K562 (cell line): ENCODE results near the gene CRKL. TPM values are rescaled to one million over a fixed set of nuclear protein-coding genes. Genes with fewer than 3 reads are reported as not detected.

Experiments used
- CBX8 ChIP-seq: fragments of 200-600 bp; sonication (generic); IDR thresholded peaks from 2 replicates; pipeline ENCODE4 v1.6.1; 2012; ENCODE audit warnings: borderline replicate concordance, mixed run types, low read depth, mild to moderate bottlenecking, moderate library complexity, mixed read lengths, low read length, control low read depth, inconsistent platforms; ENCODE audit not compliant: poor library complexity, severe bottlenecking; ENCODE audit errors: extremely low read depth
- CHD2 ChIP-seq: IDR thresholded peaks from 2 replicates; pipeline ENCODE4 v1.6.1; 2011; ENCODE audit warnings: low read depth, low read length
- GABPB2 ChIP-seq: fragments of 250-450 bp; sonication (Bioruptor Pico); conservative IDR thresholded peaks from 2 replicates; pipeline ENCODE4 v1.5.1; 2021; ENCODE audit warnings: mild to moderate bottlenecking
- GATAD2B ChIP-seq: fragments of 450-650 bp; IDR thresholded peaks from 2 replicates; pipeline ENCODE4 v1.6.1; 2017; ENCODE audit warnings: mild to moderate bottlenecking, borderline replicate concordance
- MAFF ChIP-seq: IDR thresholded peaks from 2 replicates; pipeline ENCODE4 v1.6.1; 2012; ENCODE audit warnings: low read length, improper control_type of control experiment
- NCOR1 ChIP-seq: fragments of 450-650 bp; IDR thresholded peaks from 2 replicates; pipeline ENCODE4 v1.6.1; 2016; ENCODE audit warnings: mild to moderate bottlenecking, moderate library complexity
- PHF8 ChIP-seq: fragments of 200-600 bp; sonication (generic); IDR thresholded peaks from 2 replicates; pipeline ENCODE4 v1.6.1; 2012; ENCODE audit warnings: mixed run types, mild to moderate bottlenecking, inconsistent platforms, low read length, moderate library complexity, borderline replicate concordance
- POLR3A ChIP-seq: IDR thresholded peaks from 2 replicates; pipeline ENCODE4 v1.6.1; 2011; ENCODE audit warnings: borderline replicate concordance, mild to moderate bottlenecking, moderate library complexity; ENCODE audit not compliant: insufficient read length, insufficient read depth; ENCODE audit errors: extremely low read depth
- RFX7 ChIP-seq: fragments of 250-450 bp; sonication (Bioruptor Pico); IDR thresholded peaks from 2 replicates; pipeline ENCODE4 v1.5.1; 2021; ENCODE audit warnings: mild to moderate bottlenecking
- SIN3A ChIP-seq, 2 experiments: fragments of 150-350 bp in 1 of 2; IDR thresholded peaks; 2 replicates each; pipeline ENCODE4 v1.6.1; 2011 to 2016; ENCODE audit warnings: borderline replicate concordance in 2 of 2, low read depth in 2 of 2, low read length in 2 of 2, mild to moderate bottlenecking in 2 of 2, moderate library complexity in 2 of 2; ENCODE audit not compliant: control insufficient read depth in 1 of 2
- THRAP3 ChIP-seq: fragments of 450-650 bp; IDR thresholded peaks from 2 replicates; pipeline ENCODE4 v1.6.1; 2016; ENCODE audit warnings: mild to moderate bottlenecking, inconsistent platforms, borderline replicate concordance
- ZFPM2 ChIP-seq: fragments of 250-450 bp; sonication (Bioruptor Pico); IDR thresholded peaks from 2 replicates; pipeline ENCODE4 v1.5.1; 2022; ENCODE audit warnings: mild to moderate bottlenecking
- ZNF133 ChIP-seq: fragments of 250-450 bp; sonication (Bioruptor Pico); IDR thresholded peaks from 2 replicates; pipeline ENCODE4 v1.4.0; 2020; ENCODE audit warnings: mild to moderate bottlenecking
- ZNF354B ChIP-seq: fragments of 250-450 bp; sonication (Bioruptor Pico); IDR thresholded peaks from 2 replicates; pipeline ENCODE4 v1.4.0; 2020
- polyA plus RNA-seq, 8 experiments: library from polyadenylated mRNA; depleted of rRNA in 4 of 8; stranded (reverse) in 5 of 8; unstranded in 3 of 8; fragments of >200 nt; fragmentation: Nextera tagmentation in 2 of 8; fragmentation: Illumina TruSeq in 1 of 8; extraction: Ambion mirVana in 2 of 8; extraction: Trizol in 1 of 8; gene quantifications; 2 replicates each; pipeline versions ENCODE4 v1.2.1 to v1.2.3, GENCODE V29; 2011 to 2014; ENCODE audit warnings: inconsistent platforms in 1 of 8, missing spikeins in 1 of 8
- total RNA-seq, 7 experiments: library from RNA; depleted of rRNA in 6 of 7; stranded (reverse); fragments of >200 nt in 6 of 7; fragmentation: Illumina TruSeq in 2 of 7; extraction: Trizol in 2 of 7; gene quantifications; 2 replicates each; pipeline versions ENCODE4 v1.2.1 to v1.2.3, GENCODE V29; 2011 to 2021; ENCODE audit warnings: low replicate concordance in 1 of 7
- TF ChIP-seq, protein P1 (sequence below), 2 experiments: fragments of 450-650 bp; IDR thresholded peaks; 2 replicates each; pipeline ENCODE4 v1.6.1; 2018; ENCODE audit warnings: mild to moderate bottlenecking in 2 of 2, low read depth in 1 of 2; ENCODE audit not compliant: partially characterized antibody in 2 of 2
- TF ChIP-seq, protein P2 (sequence below): fragments of 450-650 bp; formaldehyde crosslinking; IDR thresholded peaks from 2 replicates; pipeline ENCODE4 v1.4.0; 2022; ENCODE audit warnings: missing genetic modification characterization
- TF ChIP-seq, protein P3 (sequence below): fragments of 200-400 bp; formaldehyde crosslinking; IDR thresholded peaks from 2 replicates; pipeline ENCODE4 v1.6.1; 2017; ENCODE audit warnings: mild to moderate bottlenecking, low read depth, low read length, moderate library complexity
- TF ChIP-seq, protein P4 (sequence below): sonication (generic); formaldehyde crosslinking; IDR thresholded peaks from 2 replicates; pipeline ENCODE4 v1.8.0; 2023; ENCODE audit warnings: mild to moderate bottlenecking, missing genetic modification reagents

CRKL gene
- total and polyA plus RNA-seq, 9 of the 15 experiments (the other 6 are each of a cell fraction or from before 2014, with no cell fraction given): 100 to 263 (median 124) TPM

DNA sequence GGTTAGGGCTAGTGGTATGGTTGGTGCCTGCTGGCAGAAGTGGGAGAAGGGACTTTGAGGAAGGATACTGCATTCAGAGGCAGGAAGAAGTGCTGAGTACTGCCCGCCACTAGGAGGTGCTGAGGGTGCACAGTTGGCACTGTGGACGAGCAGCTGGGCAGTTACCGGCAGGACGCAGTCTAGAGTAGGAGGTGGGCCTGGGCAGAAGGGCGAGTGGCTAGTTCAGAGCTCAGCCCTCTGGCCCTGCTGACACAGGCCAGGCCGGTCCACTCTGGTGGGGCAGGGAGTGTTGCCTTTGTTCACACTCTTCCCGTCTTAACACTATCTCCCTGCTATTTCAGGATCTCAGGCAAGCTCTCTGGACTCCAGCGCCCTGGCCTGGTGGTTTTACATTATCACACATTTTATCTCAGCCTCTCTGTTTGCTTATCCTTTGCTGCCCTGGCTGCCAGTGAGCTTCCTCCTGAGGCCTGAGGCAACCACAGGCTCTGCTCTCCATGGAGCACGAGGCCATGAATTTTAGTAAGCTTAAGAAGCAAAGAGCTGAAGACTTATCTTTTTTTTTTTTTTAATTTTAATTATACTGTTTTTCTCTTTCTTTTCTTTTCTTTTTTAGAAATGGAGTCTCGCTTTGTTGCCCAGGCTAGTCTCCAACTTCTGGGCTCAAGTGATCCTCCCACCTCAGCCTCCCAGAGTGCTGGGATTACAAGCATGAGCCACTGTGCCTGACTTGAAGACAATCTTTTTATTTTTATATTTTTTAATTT is 31.5 kb upstream of the CRKL start (continued):
- no peak for TF ChIP-seq CBX8
- TF ChIP-seq ZNF133: 0 out of 2 replicates have a peak, but pooled peaks have one; percentile 1
- peak; percentile 89; the same call in 1 of the 2 replicates for TF ChIP-seq GABPB2
- TF ChIP-seq, protein P1, sequence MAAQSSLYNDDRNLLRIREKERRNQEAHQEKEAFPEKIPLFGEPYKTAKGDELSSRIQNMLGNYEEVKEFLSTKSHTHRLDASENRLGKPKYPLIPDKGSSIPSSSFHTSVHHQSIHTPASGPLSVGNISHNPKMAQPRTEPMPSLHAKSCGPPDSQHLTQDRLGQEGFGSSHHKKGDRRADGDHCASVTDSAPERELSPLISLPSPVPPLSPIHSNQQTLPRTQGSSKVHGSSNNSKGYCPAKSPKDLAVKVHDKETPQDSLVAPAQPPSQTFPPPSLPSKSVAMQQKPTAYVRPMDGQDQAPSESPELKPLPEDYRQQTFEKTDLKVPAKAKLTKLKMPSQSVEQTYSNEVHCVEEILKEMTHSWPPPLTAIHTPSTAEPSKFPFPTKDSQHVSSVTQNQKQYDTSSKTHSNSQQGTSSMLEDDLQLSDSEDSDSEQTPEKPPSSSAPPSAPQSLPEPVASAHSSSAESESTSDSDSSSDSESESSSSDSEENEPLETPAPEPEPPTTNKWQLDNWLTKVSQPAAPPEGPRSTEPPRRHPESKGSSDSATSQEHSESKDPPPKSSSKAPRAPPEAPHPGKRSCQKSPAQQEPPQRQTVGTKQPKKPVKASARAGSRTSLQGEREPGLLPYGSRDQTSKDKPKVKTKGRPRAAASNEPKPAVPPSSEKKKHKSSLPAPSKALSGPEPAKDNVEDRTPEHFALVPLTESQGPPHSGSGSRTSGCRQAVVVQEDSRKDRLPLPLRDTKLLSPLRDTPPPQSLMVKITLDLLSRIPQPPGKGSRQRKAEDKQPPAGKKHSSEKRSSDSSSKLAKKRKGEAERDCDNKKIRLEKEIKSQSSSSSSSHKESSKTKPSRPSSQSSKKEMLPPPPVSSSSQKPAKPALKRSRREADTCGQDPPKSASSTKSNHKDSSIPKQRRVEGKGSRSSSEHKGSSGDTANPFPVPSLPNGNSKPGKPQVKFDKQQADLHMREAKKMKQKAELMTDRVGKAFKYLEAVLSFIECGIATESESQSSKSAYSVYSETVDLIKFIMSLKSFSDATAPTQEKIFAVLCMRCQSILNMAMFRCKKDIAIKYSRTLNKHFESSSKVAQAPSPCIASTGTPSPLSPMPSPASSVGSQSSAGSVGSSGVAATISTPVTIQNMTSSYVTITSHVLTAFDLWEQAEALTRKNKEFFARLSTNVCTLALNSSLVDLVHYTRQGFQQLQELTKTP (IDR thresholded peaks at IDR 0.05; ENCODE audit: low read depth in 1 of 2, partially characterized antibody in 2 of 2): peak; percentile 86 to 90
- TF ChIP-seq MAFF: peak; percentile 39
- TF ChIP-seq, protein P2, sequence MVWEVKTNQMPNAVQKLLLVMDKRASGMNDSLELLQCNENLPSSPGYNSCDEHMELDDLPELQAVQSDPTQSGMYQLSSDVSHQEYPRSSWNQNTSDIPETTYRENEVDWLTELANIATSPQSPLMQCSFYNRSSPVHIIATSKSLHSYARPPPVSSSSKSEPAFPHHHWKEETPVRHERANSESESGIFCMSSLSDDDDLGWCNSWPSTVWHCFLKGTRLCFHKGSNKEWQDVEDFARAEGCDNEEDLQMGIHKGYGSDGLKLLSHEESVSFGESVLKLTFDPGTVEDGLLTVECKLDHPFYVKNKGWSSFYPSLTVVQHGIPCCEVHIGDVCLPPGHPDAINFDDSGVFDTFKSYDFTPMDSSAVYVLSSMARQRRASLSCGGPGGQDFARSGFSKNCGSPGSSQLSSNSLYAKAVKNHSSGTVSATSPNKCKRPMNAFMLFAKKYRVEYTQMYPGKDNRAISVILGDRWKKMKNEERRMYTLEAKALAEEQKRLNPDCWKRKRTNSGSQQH (CRISPR knock-in tag): peak; percentile 87
- TF ChIP-seq ZFPM2 (CRISPR knock-in tag): peak; percentile 98
- TF ChIP-seq ZNF354B: no peak
- TF ChIP-seq NCOR1: no peak
- TF ChIP-seq THRAP3: no peak
- TF ChIP-seq, protein P3, sequence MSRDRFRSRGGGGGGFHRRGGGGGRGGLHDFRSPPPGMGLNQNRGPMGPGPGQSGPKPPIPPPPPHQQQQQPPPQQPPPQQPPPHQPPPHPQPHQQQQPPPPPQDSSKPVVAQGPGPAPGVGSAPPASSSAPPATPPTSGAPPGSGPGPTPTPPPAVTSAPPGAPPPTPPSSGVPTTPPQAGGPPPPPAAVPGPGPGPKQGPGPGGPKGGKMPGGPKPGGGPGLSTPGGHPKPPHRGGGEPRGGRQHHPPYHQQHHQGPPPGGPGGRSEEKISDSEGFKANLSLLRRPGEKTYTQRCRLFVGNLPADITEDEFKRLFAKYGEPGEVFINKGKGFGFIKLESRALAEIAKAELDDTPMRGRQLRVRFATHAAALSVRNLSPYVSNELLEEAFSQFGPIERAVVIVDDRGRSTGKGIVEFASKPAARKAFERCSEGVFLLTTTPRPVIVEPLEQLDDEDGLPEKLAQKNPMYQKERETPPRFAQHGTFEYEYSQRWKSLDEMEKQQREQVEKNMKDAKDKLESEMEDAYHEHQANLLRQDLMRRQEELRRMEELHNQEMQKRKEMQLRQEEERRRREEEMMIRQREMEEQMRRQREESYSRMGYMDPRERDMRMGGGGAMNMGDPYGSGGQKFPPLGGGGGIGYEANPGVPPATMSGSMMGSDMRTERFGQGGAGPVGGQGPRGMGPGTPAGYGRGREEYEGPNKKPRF: no peak
- TF ChIP-seq, protein P4, sequence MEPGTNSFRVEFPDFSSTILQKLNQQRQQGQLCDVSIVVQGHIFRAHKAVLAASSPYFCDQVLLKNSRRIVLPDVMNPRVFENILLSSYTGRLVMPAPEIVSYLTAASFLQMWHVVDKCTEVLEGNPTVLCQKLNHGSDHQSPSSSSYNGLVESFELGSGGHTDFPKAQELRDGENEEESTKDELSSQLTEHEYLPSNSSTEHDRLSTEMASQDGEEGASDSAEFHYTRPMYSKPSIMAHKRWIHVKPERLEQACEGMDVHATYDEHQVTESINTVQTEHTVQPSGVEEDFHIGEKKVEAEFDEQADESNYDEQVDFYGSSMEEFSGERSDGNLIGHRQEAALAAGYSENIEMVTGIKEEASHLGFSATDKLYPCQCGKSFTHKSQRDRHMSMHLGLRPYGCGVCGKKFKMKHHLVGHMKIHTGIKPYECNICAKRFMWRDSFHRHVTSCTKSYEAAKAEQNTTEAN (CRISPR knock-in tag): no peak
- peak; percentile 31; the same call in 1 of the 2 replicates for TF ChIP-seq PHF8
- TF ChIP-seq GATAD2B: no peak
- TF ChIP-seq POLR3A: no peak
- TF ChIP-seq SIN3A (IDR thresholded peaks at IDR 0.05; ENCODE audit: borderline replicate concordance in 2 of 2, control insufficient read depth in 1 of 2, low read depth in 2 of 2, low read length in 2 of 2): peak; percentile 96 to 97
- no peak; the same call in 1 of the 2 replicates for TF ChIP-seq CHD2
- 0 out of 2 replicates have a peak, but pooled peaks have one; percentile 70 for TF ChIP-seq RFX7 (CRISPR knock-in tag)
